Aorta (tissue), 5 donors: ENCODE results near the gene TEAD1. TPM values are rescaled to one million over a fixed set of nuclear protein-coding genes. Genes with fewer than 3 reads are reported as not detected.

Experiments
- ATAC-seq: fragments of 200-7000 bp; cut with Tn5 transposase; one replicate; pipeline ENCODE4 v1.9.1; 2022; ENCODE audit warnings: moderate library complexity; ENCODE audit not compliant: low FRiP score
- DNase-seq, 2 donors: peaks; one replicate each; pipeline ENCODE4 v3.0.0-alpha.2; 2020
- H3K27ac ChIP-seq, 2 donors: one replicate each; pipeline ENCODE4 v1.5.1; 2013; ENCODE audit warnings: low read length in 2 of 2, mild to moderate bottlenecking in 2 of 2, moderate library complexity in 2 of 2, control low read depth in 1 of 2, inconsistent platforms in 1 of 2, low read depth in 1 of 2
- H3K27me3 ChIP-seq, 2 donors: one replicate each; pipeline ENCODE4 v1.6.1; 2013; ENCODE audit warnings: control low read depth in 1 of 2, low read length in 1 of 2, mild to moderate bottlenecking in 1 of 2, moderate library complexity in 1 of 2; ENCODE audit not compliant: insufficient read depth in 2 of 2, control insufficient read depth in 1 of 2
- H3K36me3 ChIP-seq, 2 donors: one replicate each; pipeline ENCODE4 v1.6.1; 2013; ENCODE audit warnings: control low read depth in 1 of 2, low read length in 1 of 2, mild to moderate bottlenecking in 1 of 2; ENCODE audit not compliant: insufficient read depth in 2 of 2, control insufficient read depth in 1 of 2
- H3K4me1 ChIP-seq, 2 donors: one replicate each; pipeline ENCODE4 v1.6.1; 2013; ENCODE audit warnings: low read length in 2 of 2, control low read depth in 1 of 2, mild to moderate bottlenecking in 1 of 2, moderate library complexity in 1 of 2; ENCODE audit not compliant: insufficient read depth in 2 of 2, control insufficient read depth in 1 of 2
- H3K4me3 ChIP-seq, 2 donors: one replicate each; pipeline ENCODE4 v1.5.1; 2013; ENCODE audit warnings: low read length in 2 of 2, control low read depth in 1 of 2, mild to moderate bottlenecking in 1 of 2
- H3K9me3 ChIP-seq: one replicate; pipeline ENCODE4 v1.6.1; 2013; ENCODE audit warnings: mild to moderate bottlenecking, low read length; ENCODE audit not compliant: control insufficient read depth
- WGBS, 2 donors: extraction: QIAGEN DNeasy Blood & Tissue Kit; methylation state at CpG; one replicate each; pipeline ENCODE4 v1.1.7; 2013; 5-methylcytosine and 5-hydroxymethylcytosine counted together
- intact Hi-C, 2 donors: fragments of 100-400 bp; cut with DNase I; formaldehyde crosslinking; loops; one replicate each; pipeline versions ENCODE4 v1.14.2 to v1.15.0; 2022
- polyA plus RNA-seq, 2 donors: library from polyadenylated mRNA; stranded (reverse); fragments of 200-250 nt; gene quantifications; one replicate each; pipeline ENCODE4 v1.2.3, GENCODE V29; 2013
- total RNA-seq, 2 donors: library from RNA; stranded (reverse); fragmentation: NEBNext Ultra II Directional; extraction: Animal tissue kit (Norgen Biotek cat#: 25700); gene quantifications; one replicate each; pipeline ENCODE4 v1.2.1, GENCODE V29; 2021
- donor health status: healthy with polysubstance abuse.
- donor health status: Bipolar disorder and iron deficiency.
- donor health status: DM: no; HTN: no; CAD: no.
- donor health status: DM: no; HTN: no; CAD: no.
- donor health status: DM: yes; HTN: yes; CAD: no.

TEAD1 gene
- total and polyA plus RNA-seq, 4 donors = 10.8 to 64.9 (median 34.3) TPM

GRCh38 chr11:12942157-12942556 lies 267.9 kb downstream of the TEAD1 start:
- ATAC-seq = no peak
- 95 to 96% methylated on average over 11 of the region's 11 CpGs for WGBS, 2 donors

GRCh38 chr11:12943311-12943710 lies 269.1 kb downstream of the TEAD1 start:
- no peaks in the 10 kb centered on the region for H3K4me1 ChIP-seq
- H3K9me3 ChIP-seq = peaks cover 1% of the 10 kb centered on the region
- DNase-seq (no peak), ATAC-seq (no peak)
- no peaks in the 10 kb centered on the region for H3K27me3 ChIP-seq
- H3K27ac ChIP-seq = no peak overlapping the region
- H3K36me3 ChIP-seq = peaks cover 3 to 10% of the 10 kb centered on the region in 2 donors
- intact Hi-C loops = no loop called here
- 76 to 88% methylated on average over 5 of the region's 5 CpGs for WGBS, 2 donors
- H3K4me3 ChIP-seq = no peak overlapping the region

More at GRCh38 chr11:12942157-12942556, 267.9 kb downstream of the TEAD1 start:
- DNase-seq = no peak
- Histone ChIP-seq H3K4me3 (no peak overlapping the region), H3K27me3 (no peaks in the 10 kb centered on the region), H3K36me3 (peaks cover 3 to 10% of the 10 kb centered on the region in 2 donors), H3K4me1 (no peaks in the 10 kb centered on the region), H3K27ac (no peak overlapping the region), H3K9me3 (peaks cover 1% of the 10 kb centered on the region)
- intact Hi-C loops = no loop called here

- Histone ChIP-seq H3K27me3 (no peaks in the 10 kb centered on the region), H3K9me3 (peaks cover 1% of the 10 kb centered on the region), H3K4me3 (no peak overlapping the region), H3K36me3 (peaks cover 3 to 7% of the 10 kb centered on the region in 2 donors), H3K4me1 (no peaks in the 10 kb centered on the region), H3K27ac (no peak overlapping the region)
- WGBS, 2 donors = 82 to 83% methylated on average over 3 of the region's 3 CpGs
- intact Hi-C loops = no loop called here
- ATAC-seq (no peak), DNase-seq (no peak)
Observed at GRCh38 chr11:12944889-12945288, 270.7 kb downstream of the TEAD1 start.

- no peak for ATAC-seq
Observed at GRCh38 chr11:12949453-12949852, 275.2 kb downstream of the TEAD1 start.

GRCh38 chr11:12950670-12951069 lies 276.4 kb downstream of the TEAD1 start:
- no peak for DNase-seq
- Histone ChIP-seq H3K27ac (no peak overlapping the region), H3K4me1 (no peaks in the 10 kb centered on the region), H3K4me3 (no peak overlapping the region), H3K9me3 (no peaks in the 10 kb centered on the region), H3K27me3 (no peaks in the 10 kb centered on the region), H3K36me3 (peaks cover 0 to 3% of the 10 kb centered on the region in 2 donors)
- no peak for ATAC-seq
- WGBS, 2 donors = 89 to 92% methylated on average over 1 of the region's 1 CpG
- intact Hi-C loops = no loop called here

More at GRCh38 chr11:12949453-12949852, 275.2 kb downstream of the TEAD1 start:
- H3K9me3 ChIP-seq = peaks cover 1% of the 10 kb centered on the region
- H3K27me3 ChIP-seq = no peaks in the 10 kb centered on the region
- no peak overlapping the region for H3K27ac ChIP-seq
- intact Hi-C loops = no loop called here
- WGBS, 2 donors = 60 to 64% methylated on average over 1 of the region's 1 CpG
- no peaks in the 10 kb centered on the region for H3K4me1 ChIP-seq
- DNase-seq = no peak
- H3K4me3 ChIP-seq = no peak overlapping the region
- H3K36me3 ChIP-seq = peaks cover 2 to 3% of the 10 kb centered on the region in 2 donors

- H3K4me3 ChIP-seq = peak overlapping the region in 1 of 2 donors; percentile 14
- H3K36me3 ChIP-seq = no peaks in the 10 kb centered on the region
- no peaks in the 10 kb centered on the region for H3K9me3 ChIP-seq
- no peaks in the 10 kb centered on the region for H3K4me1 ChIP-seq
- intact Hi-C loops = no loop called here
- no peaks in the 10 kb centered on the region for H3K27me3 ChIP-seq
- no peak for DNase-seq
- no peak for ATAC-seq
- H3K27ac ChIP-seq = no peak overlapping the region
- 89 to 100% methylated on average over 1 of the region's 1 CpG for WGBS, 2 donors
Observed at GRCh38 chr11:12951376-12951775, 277.2 kb downstream of the TEAD1 start.

GRCh38 chr11:12952094-12952493 lies 277.9 kb downstream of the TEAD1 start:
- Histone ChIP-seq H3K36me3 (no peaks in the 10 kb centered on the region), H3K27ac (no peak overlapping the region), H3K4me3 (no peak overlapping the region), H3K27me3 (no peaks in the 10 kb centered on the region), H3K4me1 (no peaks in the 10 kb centered on the region), H3K9me3 (no peaks in the 10 kb centered on the region)
- intact Hi-C loops = no loop called here
- ATAC-seq (no peak), DNase-seq (no peak)

GRCh38 chr11:12958986-12959385 lies 284.8 kb downstream of the TEAD1 start:
- Histone ChIP-seq H3K27me3 (no peaks in the 10 kb centered on the region), H3K36me3 (no peaks in the 10 kb centered on the region), H3K4me1 (no peaks in the 10 kb centered on the region), H3K4me3 (no peak overlapping the region), H3K9me3 (no peaks in the 10 kb centered on the region), H3K27ac (no peak overlapping the region)
- no peak for DNase-seq
- intact Hi-C loops = no loop called here
- 79 to 83% methylated on average over 3 of the region's 3 CpGs for WGBS, 2 donors
- no peak for ATAC-seq

- no peaks in the 10 kb centered on the region for H3K36me3 ChIP-seq
- DNase-seq (no peak), ATAC-seq (no peak)
- no peaks in the 10 kb centered on the region for H3K9me3 ChIP-seq
- WGBS, 2 donors = 59 to 62% methylated on average over 2 of the region's 2 CpGs
- H3K27ac ChIP-seq = no peak overlapping the region
- H3K4me1 ChIP-seq = no peaks in the 10 kb centered on the region
- no peak overlapping the region for H3K4me3 ChIP-seq
- no peaks in the 10 kb centered on the region for H3K27me3 ChIP-seq
- intact Hi-C loops = loop anchor here in 1 of 2 donors (5.0 to 10.0 kb wide), 2 partner anchors 223 to 376 kb away; no protein-coding TSS in a partner anchor
Observed at GRCh38 chr11:12961615-12962014, 287.4 kb downstream of the TEAD1 start.
